Neural cell (in vitro differentiated cells): ENCODE measurements around the gene HSBP1L1. TPM values are rescaled to one million over a fixed set of nuclear protein-coding genes. Genes with fewer than 3 reads are reported as not detected.

Source experiments
- H2AFZ ChIP-seq: fragments of 200-600, 300-800 bp; sonication (generic), shearing (Covaris generic); 2 replicates; pipeline ENCODE4 v1.6.0; 2014; ENCODE audit warnings: low read depth, mild to moderate bottlenecking, antibody characterized with exemption, low read length, moderate library complexity
- H3F3A ChIP-seq: fragments of 200-600 bp; shearing (Covaris generic); 2 replicates; pipeline ENCODE4 v1.6.1; 2016; ENCODE audit warnings: mild to moderate bottlenecking, moderate library complexity, mixed read lengths, antibody characterized with exemption, low read length; ENCODE audit not compliant: insufficient read depth, poor library complexity, severe bottlenecking
- H3K27ac ChIP-seq: fragments of 200-600, 300-800 bp; sonication (generic), shearing (Covaris generic); 2 replicates; pipeline ENCODE4 v1.5.1; 2014; ENCODE audit warnings: mild to moderate bottlenecking, low read length, moderate library complexity
- H3K27me3 ChIP-seq: fragments of 300-800, 200-600 bp; sonication (generic), shearing (Covaris generic); 2 replicates; pipeline ENCODE4 v1.6.0; 2014; ENCODE audit warnings: mild to moderate bottlenecking, low read depth, low read length, moderate library complexity; ENCODE audit not compliant: insufficient read depth
- H3K36me3 ChIP-seq: fragments of 300-800, 200-600 bp; sonication (generic), shearing (Covaris generic); 2 replicates; pipeline ENCODE4 v1.5.1; 2014; ENCODE audit warnings: mild to moderate bottlenecking, antibody characterized with exemption, low read length, moderate library complexity; ENCODE audit not compliant: insufficient read depth
- H3K4me2 ChIP-seq: fragments of 300-800, 200-600 bp; sonication (generic), shearing (Covaris generic); 2 replicates; pipeline ENCODE4 v1.6.0; 2014; ENCODE audit warnings: mild to moderate bottlenecking, low read length
- H3K4me3 ChIP-seq: fragments of 300-800, 200-600 bp; sonication (generic), shearing (Covaris generic); 2 replicates; pipeline ENCODE4 v1.5.1; 2014; ENCODE audit warnings: mild to moderate bottlenecking, low read length, moderate library complexity
- H3K79me2 ChIP-seq: fragments of 200-600 bp; shearing (Covaris generic); replicated peaks from 2 replicates; pipeline ENCODE4 v1.6.0; 2014; ENCODE audit warnings: mild to moderate bottlenecking, low read length, moderate library complexity; ENCODE audit not compliant: insufficient read depth
- H3K9ac ChIP-seq: fragments of 300-800, 200-600 bp; sonication (generic), shearing (Covaris generic); 2 replicates; pipeline ENCODE4 v1.6.1; 2016; ENCODE audit warnings: mild to moderate bottlenecking, low read length, mixed read lengths
- H3K9me2 ChIP-seq: fragments of 200-600 bp; shearing (Covaris generic); 2 replicates; pipeline ENCODE4 v1.6.1; 2016; ENCODE audit warnings: mild to moderate bottlenecking, low read length, mixed read lengths; ENCODE audit not compliant: insufficient read depth
- H3K9me3 ChIP-seq: fragments of 200-600, 300-800 bp; sonication (generic), shearing (Covaris generic); 2 replicates; pipeline ENCODE4 v1.6.1; 2016; ENCODE audit warnings: mild to moderate bottlenecking, mixed run types, low read length, moderate library complexity, mixed read lengths
- H4K20me1 ChIP-seq: fragments of 200-600 bp; shearing (Covaris generic); 2 replicates; pipeline ENCODE4 v1.6.1; 2016; ENCODE audit warnings: mild to moderate bottlenecking, mixed run types; ENCODE audit not compliant: insufficient read depth
- CTCF ChIP-seq: fragments of 450-650 bp; IDR thresholded peaks from 2 replicates; pipeline ENCODE4 v1.5.1; 2014; ENCODE audit warnings: antibody characterized with exemption, mild to moderate bottlenecking, moderate library complexity; ENCODE audit not compliant: poor library complexity, severe bottlenecking
- EP300 ChIP-seq: fragments of 450-650 bp; conservative IDR thresholded peaks from 2 replicates; pipeline ENCODE4 v1.6.1; 2014; ENCODE audit warnings: antibody characterized with exemption, mild to moderate bottlenecking, moderate library complexity; ENCODE audit not compliant: poor library complexity, severe bottlenecking
- EZH2 ChIP-seq: fragments of 200-600, 300-800 bp; shearing (Covaris generic), sonication (generic); IDR thresholded peaks from 2 replicates; pipeline ENCODE4 v1.6.1; 2014; ENCODE audit warnings: antibody characterized with exemption, low read length, borderline replicate concordance, mild to moderate bottlenecking; ENCODE audit not compliant: insufficient read depth, poor library complexity, severe bottlenecking
- MXI1 ChIP-seq: fragments of 450-650 bp; conservative IDR thresholded peaks from 2 replicates; pipeline ENCODE4 v1.6.1; 2014; ENCODE audit warnings: antibody characterized with exemption, mild to moderate bottlenecking; ENCODE audit not compliant: poor library complexity, severe bottlenecking
- POLR2AphosphoS5 ChIP-seq: IDR thresholded peaks from 2 replicates; pipeline ENCODE4 v1.6.1; 2012
- RAD21 ChIP-seq: fragments of 450-650 bp; conservative IDR thresholded peaks from 2 replicates; pipeline ENCODE4 v1.6.1; 2014; ENCODE audit warnings: antibody characterized with exemption, mild to moderate bottlenecking, moderate library complexity
- REST ChIP-seq: IDR thresholded peaks from 2 replicates; pipeline ENCODE4 v1.6.1; 2012; ENCODE audit warnings: borderline replicate concordance
- SMC3 ChIP-seq: fragments of 450-650 bp; conservative IDR thresholded peaks from 2 replicates; pipeline ENCODE4 v1.6.1; 2014; ENCODE audit warnings: antibody characterized with exemption, mild to moderate bottlenecking, moderate library complexity; ENCODE audit not compliant: poor library complexity
- TAF1 ChIP-seq: IDR thresholded peaks from 2 replicates; pipeline ENCODE4 v1.6.1; 2012; ENCODE audit warnings: low read depth
- polyA minus RNA-seq: library from RNA; depleted of rRNA, polyadenylated mRNA; stranded (reverse); fragments of >200 nt; gene quantifications from 2 replicates; pipeline ENCODE4 v1.2.3, GENCODE V29; 2014
- polyA plus RNA-seq: library from polyadenylated mRNA; depleted of rRNA; stranded (reverse); fragments of >200 nt; gene quantifications from 2 replicates; pipeline ENCODE4 v1.2.3, GENCODE V29; 2014

Gene HSBP1L1
- 0.66 and 0.84 TPM in 2 replicates for polyA plus RNA-seq
- polyA minus RNA-seq = not detected in 2 replicates

GRCh38 chr18:79964330-79965118, at the start of gene HSBP1L1:
Gene HSBP1L1 (plus strand): TSS chr18:79964643. CDS start chr18:79964736, 93 bp downstream.
- Histone ChIP-seq H3K9me3 (no peaks in the 10 kb centered on the region), H4K20me1 (no peaks in the 10 kb centered on the region), H3K79me2 (no peaks in the 10 kb centered on the region), H2AFZ (peak within 1 kb of the TSS; percentile 27), H3K9ac (peak within 1 kb of the TSS; percentile 51), H3K27me3 (no peaks in the 10 kb centered on the region), H3K4me3 (peak within 1 kb of the TSS; percentile 63), H3K4me2 (no peak within 1 kb of the TSS), H3K27ac (no peak within 1 kb of the TSS), H3K9me2 (no peaks in the 10 kb centered on the region), H3F3A (no peaks in the 10 kb centered on the region), H3K36me3 (no peaks in the 10 kb centered on the region)
- TF ChIP-seq EZH2 (no peak), SMC3 (peak; percentile 54), POLR2AphosphoS5 (no peak), REST (no peak), TAF1 (no peak), MXI1 (peak; percentile 23), RAD21 (peak; percentile 35), CTCF (peak; percentile 59), EP300 (peak; percentile 10)

- TF ChIP-seq REST = no peak
- no peak for TF ChIP-seq RAD21
- TF ChIP-seq POLR2AphosphoS5 = no peak
- no peak overlapping the region for H3K27ac ChIP-seq
- no peaks in the 10 kb centered on the region for H3K9me2 ChIP-seq
- no peaks in the 10 kb centered on the region for H3K79me2 ChIP-seq
- no peaks in the 10 kb centered on the region for H3K27me3 ChIP-seq
- H3K4me2 ChIP-seq = no peak overlapping the region
- no peak overlapping the region for H2AFZ ChIP-seq
- H3K36me3 ChIP-seq = peaks cover 20% of the 10 kb centered on the region
- no peak overlapping the region for H3K4me3 ChIP-seq
- H3K9ac ChIP-seq = no peak overlapping the region
- H3F3A ChIP-seq = no peaks in the 10 kb centered on the region
- no peaks in the 10 kb centered on the region for H4K20me1 ChIP-seq
- peaks cover 29% of the 10 kb centered on the region for H3K9me3 ChIP-seq
Measured at GRCh38 chr18:79915161-79916127, 49.0 kb upstream of the HSBP1L1 start.
